Upper lobe of left lung (tissue), 6 donors: Measurements from ENCODE around the gene ZNF710. TPM values are rescaled to one million over a fixed set of nuclear protein-coding genes. Genes with fewer than 3 reads are reported as not detected.
A peak's percentile ranks its signal among the peaks of the same experiment; 100 is the strongest.

Experiments used
- ATAC-seq, 2 donors: fragments of 200-7000 bp; cut with Tn5 transposase; one replicate each; pipeline ENCODE4 v1.9.1; 2022; ENCODE audit warnings: mild to moderate bottlenecking in 2 of 2, moderate library complexity in 2 of 2; ENCODE audit not compliant: low FRiP score in 2 of 2
- DNase-seq, 2 donors: peaks; one replicate each; pipeline ENCODE4 v3.0.0-alpha.2; 2019 to 2020
- H3K27ac ChIP-seq, 4 donors: fragments of 200-600 bp; sonication (generic); one replicate each; pipeline ENCODE4 v1.5.1; 2016 to 2019
- H3K27me3 ChIP-seq, 4 donors: fragments of 200-600 bp; sonication (generic); one replicate each; pipeline ENCODE4 v1.5.1; 2017 to 2019
- H3K36me3 ChIP-seq, 4 donors: fragments of 200-600 bp; sonication (generic); one replicate each; pipeline ENCODE4 v1.5.1; 2016 to 2019
- H3K4me1 ChIP-seq, 4 donors: fragments of 200-600 bp; sonication (generic); one replicate each; pipeline ENCODE4 v1.5.1; 2018 to 2019
- H3K4me3 ChIP-seq, 4 donors: fragments of 200-600 bp; sonication (generic); one replicate each; pipeline ENCODE4 v1.5.1; 2017 to 2019; ENCODE audit warnings: mild to moderate bottlenecking in 2 of 4, moderate library complexity in 1 of 4
- H3K9me3 ChIP-seq, 4 donors: fragments of 200-600 bp; sonication (generic); one replicate each; pipeline ENCODE4 v1.5.1; 2018 to 2019
- CTCF ChIP-seq, 6 experiments: fragments of 450-650 bp in 4 of 6; fragments of 200-600 bp in 2 of 6; sonication (generic) in 2 of 6; IDR thresholded peaks; one replicate each; pipeline ENCODE4 v1.5.1; 2016 to 2019; ENCODE audit warnings: antibody characterized with exemption in 6 of 6
- EP300 ChIP-seq, 4 donors: sonication (generic); formaldehyde crosslinking; IDR thresholded peaks; one replicate each; pipeline ENCODE4 v1.5.1; 2017; ENCODE audit warnings: antibody characterized with exemption in 4 of 4, control low read depth in 2 of 4
- POLR2A ChIP-seq, 4 donors: fragments of 450-650 bp; IDR thresholded peaks; one replicate each; pipeline ENCODE4 v1.5.1; 2016 to 2017; ENCODE audit warnings: antibody characterized with exemption in 4 of 4, mild to moderate bottlenecking in 2 of 4
- POLR2AphosphoS5 ChIP-seq, 2 donors: sonication (generic); formaldehyde crosslinking; IDR thresholded peaks; one replicate each; pipeline ENCODE4 v1.5.1; 2017; ENCODE audit warnings: antibody characterized with exemption in 2 of 2
- whole genome bisulfite sequencing, 2 donors: methylation state at CpG; one replicate each; pipeline ENCODE4 v1.1.5; 2017 to 2018; 5-methylcytosine and 5-hydroxymethylcytosine counted together
- total RNA-seq, 6 donors: library from RNA; depleted of rRNA in 4 of 6; stranded (reverse); fragments of >200 nt in 4 of 6; gene quantifications; one replicate each; pipeline versions ENCODE4 v1.1.0 to v1.2.1, GENCODE V29; 2016 to 2021
- donor health status: DM: no; HTN: no; CAD: no; lungs with moderate emphysema.
- donor health status: DM: no; HTN: yes; CAD: no; lungs with severe emphysema.

ZNF710 gene
- total RNA-seq, 6 donors from 2014 or later = 26.0 to 51.3 (median 44.5) TPM

- Histone ChIP-seq H3K27ac (peak overlapping the region; percentile 85 to 97 (median 88)), H3K4me3 (no peak overlapping the region), H3K27me3 (no peaks in the 10 kb centered on the region), H3K9me3 (no peaks in the 10 kb centered on the region), H3K36me3 (no peaks in the 10 kb centered on the region), H3K4me1 (peaks cover 76 to 78% (median 78%) of the 10 kb centered on the region in 4 donors)
- no peak for ATAC-seq
- TF ChIP-seq POLR2AphosphoS5 (IDR thresholded peaks at IDR 0.05) (no peak), POLR2A (IDR thresholded peaks at IDR 0.05) (no peak), CTCF (IDR thresholded peaks at IDR 0.05) (no peak), EP300 (IDR thresholded peaks at IDR 0.05) (no peak)
- DNase-seq = peak in 1 of 2 donors; percentile 34
- WGBS, 2 donors = 42 to 71% methylated on average over 8 to 14 of the region's 14 CpGs
Measured at GRCh38 chr15:90037961-90038631, 37.0 kb downstream of the ZNF710 start.

GRCh38 chr15:90038632-90039095 is 37.5 kb downstream of the ZNF710 start:
- TF ChIP-seq EP300 (IDR thresholded peaks at IDR 0.05) (peak in 1 of 4 donors; percentile 72), CTCF (IDR thresholded peaks at IDR 0.05) (no peak), POLR2A (IDR thresholded peaks at IDR 0.05) (no peak)
- Histone ChIP-seq H3K27ac (peak overlapping the region; percentile 85 to 97 (median 88)), H3K4me1 (peaks cover 71 to 76% (median 72%) of the 10 kb centered on the region in 4 donors), H3K27me3 (no peaks in the 10 kb centered on the region), H3K36me3 (no peaks in the 10 kb centered on the region), H3K4me3 (no peak overlapping the region), H3K9me3 (no peaks in the 10 kb centered on the region)
- ATAC-seq (no peak), DNase-seq (peak in 1 of 2 donors; percentile 33)
- WGBS, 2 donors = 60 to 66% methylated on average over 3 of the region's 3 CpGs

- TF ChIP-seq CTCF (IDR thresholded peaks at IDR 0.05) (no peak), POLR2A (IDR thresholded peaks at IDR 0.05) (no peak), EP300 (IDR thresholded peaks at IDR 0.05) (no peak), POLR2AphosphoS5 (IDR thresholded peaks at IDR 0.05) (no peak)
- H3K27me3 ChIP-seq = no peaks in the 10 kb centered on the region
- H3K27ac ChIP-seq = peak overlapping the region; percentile 13 to 91 (median 64)
- peaks cover 62 to 65% (median 63%) of the 10 kb centered on the region in 4 donors for H3K4me1 ChIP-seq
- 46 to 100% methylated on average over 2 to 4 of the region's 5 CpGs for WGBS, 2 donors
- peak in 1 of 2 donors; percentile 40 for DNase-seq
- H3K36me3 ChIP-seq = no peaks in the 10 kb centered on the region
- H3K4me3 ChIP-seq = no peak overlapping the region
- ATAC-seq = no peak
- H3K9me3 ChIP-seq = no peaks in the 10 kb centered on the region
Measured at GRCh38 chr15:90039996-90040395, 38.9 kb downstream of the ZNF710 start.

GRCh38 chr15:90040618-90041017 is 39.5 kb downstream of the ZNF710 start:
- 36 to 38% methylated on average over 6 of the region's 6 CpGs for WGBS, 2 donors
- Histone ChIP-seq H3K27me3 (no peaks in the 10 kb centered on the region), H3K4me1 (peaks cover 59 to 63% (median 61%) of the 10 kb centered on the region in 4 donors), H3K9me3 (no peaks in the 10 kb centered on the region), H3K27ac (peak overlapping the region; percentile 26 to 91 (median 64)), H3K36me3 (no peaks in the 10 kb centered on the region), H3K4me3 (no peak overlapping the region)
- DNase-seq (no peak), ATAC-seq (no peak)
- TF ChIP-seq CTCF (IDR thresholded peaks at IDR 0.05) (no peak), POLR2AphosphoS5 (IDR thresholded peaks at IDR 0.05) (no peak), POLR2A (IDR thresholded peaks at IDR 0.05) (no peak), EP300 (IDR thresholded peaks at IDR 0.05) (no peak)
